ENCODE results near the gene CD69. TPM values are rescaled to one million over a fixed set of nuclear protein-coding genes. Genes with fewer than 3 reads are reported as not detected.
"Not testable (repeated sequence)": the region's sequence is repeated elsewhere in the genome, so short reads cannot be mapped to it uniquely, and the experiment has no call there.

The CD69 gene
- total RNA-seq, 1 donor from 2014 or later: 1.6 TPM

DNA sequence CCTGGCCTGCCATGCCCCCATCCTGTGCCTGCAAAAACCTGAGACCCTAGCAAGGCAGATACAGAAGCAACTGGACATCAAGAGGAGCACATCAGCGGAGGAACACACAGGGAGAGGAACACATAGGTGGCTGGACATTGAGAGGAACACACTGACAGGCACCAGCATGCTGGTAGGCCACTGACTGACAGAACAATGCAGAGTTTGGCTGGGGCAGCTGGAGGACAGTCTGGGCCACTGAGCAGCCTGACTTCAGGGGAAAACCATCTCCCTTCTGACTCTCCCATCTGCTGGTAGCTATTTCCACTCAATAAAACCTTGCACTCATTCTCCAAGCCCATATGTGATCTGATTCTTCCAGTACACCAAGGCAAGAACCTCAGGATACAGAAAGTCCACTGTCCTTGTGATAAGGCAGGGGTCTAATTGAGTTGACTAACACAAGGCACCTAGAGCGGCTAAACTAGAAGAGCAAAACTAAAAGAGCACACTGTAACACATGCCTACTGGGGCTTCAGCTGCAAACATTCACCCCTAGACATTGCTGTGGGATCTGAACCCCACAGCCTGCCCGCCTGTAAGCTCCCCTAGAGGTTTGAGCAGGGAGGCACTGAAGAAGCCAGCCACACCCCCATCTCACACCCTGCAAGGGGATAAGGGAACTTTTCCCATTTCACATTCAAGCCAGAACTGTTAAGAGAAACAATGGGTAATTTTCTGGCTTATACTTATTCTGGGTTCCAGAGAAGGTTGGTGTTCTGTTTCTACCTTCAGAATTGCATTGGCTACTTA, 49.9 kb downstream of the CD69 start:
- H3K36me3 Mint-ChIP-seq: no peaks in the 10 kb centered on the region

DNA sequence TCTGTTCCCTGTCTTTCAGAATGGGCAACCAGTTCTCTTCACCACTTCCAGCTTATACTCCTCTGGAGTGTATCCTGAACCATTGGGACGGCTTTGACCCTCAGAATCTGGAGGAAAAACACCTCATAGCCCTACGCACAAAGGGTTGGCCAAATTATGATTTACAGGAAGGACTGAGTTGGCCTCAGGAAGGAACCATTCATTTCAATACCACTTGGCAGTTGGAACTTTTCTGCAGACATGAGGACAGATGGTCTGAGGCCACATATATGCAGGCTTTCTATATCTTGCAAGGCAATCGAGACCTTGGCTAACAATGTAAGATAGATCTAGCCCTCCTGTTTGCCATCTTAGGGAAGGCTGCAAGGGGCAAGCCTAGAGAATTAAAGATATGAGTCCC, 51.8 kb downstream of the CD69 start:
- Mint-ChIP-seq H3K4me3 (no peak overlapping the region), H3K9me3 (no peaks in the 10 kb centered on the region), H3K27me3 (peaks cover 4% of the 10 kb centered on the region), H3K36me3 (peaks cover 5% of the 10 kb centered on the region), H3K27ac (no peak overlapping the region), H3K4me1 (ENCODE audit: unreplicated experiment) (no peaks in the 10 kb centered on the region)
- TF ChIP-seq, protein P1, sequence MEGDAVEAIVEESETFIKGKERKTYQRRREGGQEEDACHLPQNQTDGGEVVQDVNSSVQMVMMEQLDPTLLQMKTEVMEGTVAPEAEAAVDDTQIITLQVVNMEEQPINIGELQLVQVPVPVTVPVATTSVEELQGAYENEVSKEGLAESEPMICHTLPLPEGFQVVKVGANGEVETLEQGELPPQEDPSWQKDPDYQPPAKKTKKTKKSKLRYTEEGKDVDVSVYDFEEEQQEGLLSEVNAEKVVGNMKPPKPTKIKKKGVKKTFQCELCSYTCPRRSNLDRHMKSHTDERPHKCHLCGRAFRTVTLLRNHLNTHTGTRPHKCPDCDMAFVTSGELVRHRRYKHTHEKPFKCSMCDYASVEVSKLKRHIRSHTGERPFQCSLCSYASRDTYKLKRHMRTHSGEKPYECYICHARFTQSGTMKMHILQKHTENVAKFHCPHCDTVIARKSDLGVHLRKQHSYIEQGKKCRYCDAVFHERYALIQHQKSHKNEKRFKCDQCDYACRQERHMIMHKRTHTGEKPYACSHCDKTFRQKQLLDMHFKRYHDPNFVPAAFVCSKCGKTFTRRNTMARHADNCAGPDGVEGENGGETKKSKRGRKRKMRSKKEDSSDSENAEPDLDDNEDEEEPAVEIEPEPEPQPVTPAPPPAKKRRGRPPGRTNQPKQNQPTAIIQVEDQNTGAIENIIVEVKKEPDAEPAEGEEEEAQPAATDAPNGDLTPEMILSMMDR (conservative IDR thresholded peaks at IDR 0.05): no peak
- no peak for DNase-seq (ENCODE audit: extremely low spot score, unreplicated experiment)

More for the DNA sequence above, 49.9 kb downstream of the CD69 start:
- Mint-ChIP-seq H3K4me3 (no peak overlapping the region), H3K27ac (no peak overlapping the region), H3K9me3 (no peaks in the 10 kb centered on the region), H3K27me3 (peaks cover 4% of the 10 kb centered on the region), H3K4me1 (ENCODE audit: unreplicated experiment) (no peaks in the 10 kb centered on the region)
- DNase-seq (ENCODE audit: extremely low spot score, unreplicated experiment): no peak
- TF ChIP-seq, protein P1 (conservative IDR thresholded peaks at IDR 0.05): no peak

DNA sequence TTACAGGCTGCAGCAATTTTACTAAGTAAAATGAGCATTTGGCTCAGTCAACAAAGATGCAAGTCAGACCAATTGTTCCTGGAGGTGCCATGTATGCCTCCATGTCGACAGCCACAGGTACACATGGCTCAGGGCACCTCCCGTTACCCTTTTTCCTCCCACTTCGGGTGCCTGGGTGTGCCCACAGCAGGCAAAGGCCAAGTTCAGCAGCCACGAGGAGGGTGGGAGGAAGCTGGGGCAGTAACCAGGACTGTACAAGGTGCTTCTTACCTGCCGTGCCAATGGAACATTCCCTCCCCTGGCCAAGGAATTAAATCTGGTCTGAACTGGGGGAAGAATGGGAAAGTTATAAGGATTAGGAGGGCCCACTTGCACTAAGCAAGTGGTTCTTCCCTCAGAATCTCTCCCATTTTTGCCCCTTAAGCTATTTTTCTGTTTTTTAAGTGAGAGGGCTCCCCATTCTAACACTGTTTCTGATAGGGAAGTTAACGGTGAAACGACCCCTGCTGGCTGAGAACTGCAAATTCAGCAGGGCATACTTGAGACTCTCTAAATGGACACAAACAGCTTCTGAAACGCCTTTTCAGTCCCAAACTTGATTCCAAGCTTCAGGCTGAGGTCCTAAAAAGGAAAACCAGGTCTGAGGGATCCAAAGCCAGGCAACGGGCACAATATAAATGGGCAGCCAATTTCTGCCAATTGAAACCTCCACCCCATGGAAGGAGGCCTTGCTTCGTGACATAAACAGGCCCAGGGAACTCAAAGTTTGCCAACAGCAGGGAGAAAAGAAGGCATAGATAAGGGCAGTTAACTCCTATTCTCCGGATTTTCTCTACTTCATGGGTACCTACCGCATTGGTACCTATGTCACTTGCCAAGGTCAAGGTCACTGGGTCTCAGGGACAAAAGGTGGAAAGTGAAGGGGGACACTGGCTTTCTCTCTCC, 52.6 kb downstream of the CD69 start:
- no peak overlapping the region for H3K4me3 Mint-ChIP-seq
- TF ChIP-seq, protein P1 (conservative IDR thresholded peaks at IDR 0.05): peak; percentile 86
- peaks cover 5% of the 10 kb centered on the region for H3K36me3 Mint-ChIP-seq
- no peaks in the 10 kb centered on the region for H3K9me3 Mint-ChIP-seq
- no peaks in the 10 kb centered on the region for H3K4me1 Mint-ChIP-seq (ENCODE audit: unreplicated experiment)
- no peak for DNase-seq (ENCODE audit: extremely low spot score, unreplicated experiment)
- H3K27ac Mint-ChIP-seq: no peak overlapping the region
- peaks cover 4% of the 10 kb centered on the region for H3K27me3 Mint-ChIP-seq

DNA sequence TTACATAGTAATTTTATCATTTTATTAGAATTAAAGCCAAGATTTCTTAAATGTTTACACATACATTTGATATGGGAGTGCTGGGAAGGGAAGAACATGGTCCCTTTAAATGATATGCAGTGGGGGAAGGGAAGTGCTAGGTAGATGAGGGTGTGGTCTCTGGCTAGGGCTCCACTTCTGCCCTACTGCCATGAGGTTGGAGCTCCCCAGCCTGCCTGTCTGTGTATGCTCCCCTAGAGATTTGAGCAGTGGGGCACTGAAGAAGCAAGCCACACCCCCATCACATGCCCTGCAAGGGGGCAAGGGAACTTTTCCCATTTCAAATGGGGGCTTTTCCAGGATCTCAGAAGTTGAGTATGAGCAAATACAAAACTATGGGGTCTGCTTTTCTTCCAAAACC, 53.3 kb downstream of the CD69 start:
- TF ChIP-seq, protein P1 (conservative IDR thresholded peaks at IDR 0.05): no peak
- Mint-ChIP-seq H3K27me3 (peaks cover 10% of the 10 kb centered on the region), H3K36me3 (peaks cover 5% of the 10 kb centered on the region), H3K9me3 (no peaks in the 10 kb centered on the region), H3K4me1 (ENCODE audit: unreplicated experiment) (no peaks in the 10 kb centered on the region), H3K4me3 (no peak overlapping the region), H3K27ac (no peak overlapping the region)
- DNase-seq (ENCODE audit: extremely low spot score, unreplicated experiment): no peak

DNA sequence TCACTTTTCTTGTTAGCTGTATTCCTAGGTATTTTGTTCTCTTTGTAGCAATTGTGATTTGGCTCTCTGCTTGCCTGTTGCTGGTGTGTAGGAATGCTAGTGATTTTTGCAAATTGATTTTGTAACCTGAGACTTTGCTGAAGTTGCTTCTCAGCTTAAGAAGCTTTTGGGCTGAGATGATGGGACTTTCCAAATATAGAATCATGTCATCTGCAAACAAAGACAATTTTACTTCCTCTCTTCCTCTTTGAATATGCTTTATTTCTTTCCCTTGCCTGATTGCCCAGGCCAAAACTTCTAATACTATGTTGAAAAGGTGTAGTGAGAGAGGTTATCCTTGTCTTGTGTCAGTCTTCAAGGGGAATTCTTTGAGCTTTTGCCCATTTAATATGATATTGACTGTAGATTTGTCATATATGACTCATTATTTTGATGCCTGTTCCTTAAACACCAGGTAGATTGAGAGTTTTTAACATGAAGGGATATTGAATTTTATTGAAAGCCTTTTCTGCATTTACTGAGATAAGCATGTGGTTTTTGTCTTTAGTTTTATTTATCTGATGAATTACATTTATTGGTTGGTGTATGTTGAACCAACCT, 54.5 kb downstream of the CD69 start:
- no peak for DNase-seq (ENCODE audit: extremely low spot score, unreplicated experiment)

DNA sequence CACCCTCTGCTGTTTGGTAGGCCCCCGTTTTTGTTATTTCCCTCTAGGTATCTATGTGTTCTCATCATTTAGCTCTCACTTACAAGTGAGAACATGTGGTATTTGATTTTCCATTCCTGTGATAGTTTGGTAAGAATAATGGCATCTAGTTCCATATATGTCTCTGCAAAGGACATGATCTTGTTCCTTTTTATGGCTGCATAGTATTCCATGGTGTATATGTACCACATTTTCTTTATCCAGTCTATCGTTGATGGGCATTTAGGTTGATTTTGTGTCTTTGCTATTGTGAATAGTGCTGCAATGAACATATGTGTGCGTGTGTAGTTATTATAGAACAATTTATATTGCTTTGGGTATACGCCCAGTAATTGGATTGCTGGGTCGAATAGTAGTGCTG, 56.1 kb downstream of the CD69 start:
- H3K27me3 Mint-ChIP-seq: peaks cover 20% of the 10 kb centered on the region
- H3K36me3 Mint-ChIP-seq; DNase-seq (ENCODE audit: extremely low spot score, unreplicated experiment); H3K4me3 Mint-ChIP-seq; H3K9me3 Mint-ChIP-seq; H3K4me1 Mint-ChIP-seq (ENCODE audit: unreplicated experiment); H3K27ac Mint-ChIP-seq: not testable (repeated sequence)

More for the DNA sequence above, 54.5 kb downstream of the CD69 start:
- Mint-ChIP-seq H3K27ac (no peak overlapping the region), H3K9me3 (no peaks in the 10 kb centered on the region), H3K27me3 (peaks cover 12% of the 10 kb centered on the region), H3K36me3 (peaks cover 5% of the 10 kb centered on the region), H3K4me1 (ENCODE audit: unreplicated experiment) (no peaks in the 10 kb centered on the region), H3K4me3 (no peak overlapping the region)
- TF ChIP-seq, protein P1 (conservative IDR thresholded peaks at IDR 0.05): no peak

Measured in type B pancreatic cell (in vitro differentiated cells).